ENCODE data around the gene RPS6KB2.

- TF ChIP-seq POLR2A (IDR thresholded peaks at IDR 0.05) (no peak), CTCF (IDR thresholded peaks at IDR 0.05) (no peak)
These were observed 27.3 kb upstream of the RPS6KB2 start for GRCh38 chr11:67400942-67401494.

All from uterus (tissue), 2 donors.